Endothelial cell of hepatic sinusoid (primary cell): Measurements from ENCODE around the gene CS.
"Not testable (repeated sequence)": the region's sequence is repeated elsewhere in the genome, so short reads cannot be mapped to it uniquely, and the experiment has no call there.

Experiments used
- in situ Hi-C: cut with HindIII; loops from 2 replicates; pipeline ENCODE4 v1.10.0; 2017; ENCODE audit warnings: low sequenced_read_pairs

CS gene

GRCh38 chr12:56321610-56322009 is 21.5 kb upstream of the CS start:
- in situ Hi-C loops: not testable (repeated sequence)

DNA sequence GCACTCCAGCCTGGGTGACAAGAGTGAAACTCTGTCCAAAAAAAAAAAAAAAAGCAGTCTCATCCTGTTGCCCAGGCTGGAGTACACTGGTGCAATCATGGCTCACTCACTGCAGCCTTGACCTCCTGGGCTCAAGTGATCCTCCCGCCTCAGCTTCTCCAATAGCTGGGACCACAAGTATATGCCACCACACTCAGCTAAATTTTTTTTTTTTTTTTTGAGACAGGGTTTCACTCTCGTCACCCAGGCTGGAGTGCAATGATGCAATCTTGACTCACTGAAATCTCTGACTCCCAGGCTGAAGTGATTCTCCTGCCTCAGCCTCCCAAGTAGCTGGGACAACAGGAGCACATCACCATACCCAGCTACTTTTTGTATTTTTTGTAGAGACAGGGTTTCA is 20.9 kb upstream of the CS start:
- in situ Hi-C loops: no loop called here

DNA sequence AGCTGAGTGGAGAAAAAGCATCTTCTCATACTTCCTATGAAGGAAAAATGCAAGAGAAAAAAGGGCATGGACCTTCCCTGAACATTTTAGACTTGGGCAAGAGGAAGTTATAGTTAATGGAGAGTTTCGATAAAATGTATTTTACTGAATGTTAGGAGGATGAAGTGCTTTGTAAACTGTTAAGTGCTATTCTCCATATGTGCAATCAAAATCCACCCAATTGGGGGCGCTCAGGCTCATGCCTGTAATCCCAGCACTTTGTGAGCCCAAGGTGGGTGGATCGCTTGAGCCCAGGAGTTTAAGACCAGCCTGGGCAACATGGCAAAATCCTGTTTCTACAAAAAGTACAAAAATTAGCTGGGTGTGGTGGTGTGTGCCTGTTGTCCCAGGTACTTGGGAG is 17.5 kb upstream of the CS start:
- in situ Hi-C loops: loop anchor here (5.0 kb wide), 2 partner anchors 45 to 90 kb away; partner anchors contain the start of genes APOF and STAT2

- in situ Hi-C loops: loop anchor here (5.0 kb wide), 2 partner anchors 46 to 91 kb away; partner anchors contain the start of genes APOF and STAT2
These were observed 15.7 kb upstream of the CS start, which contains the start of gene CNPY2 for GRCh38 chr12:56315622-56316473. Gene CNPY2, minus strand, starts transcription at chr12:56315988. Its CDS starts 771 bp downstream, at chr12:56315217.

GRCh38 chr12:56315249-56315621 is 15.1 kb upstream of the CS start:
- in situ Hi-C loops: loop anchor here (5.0 kb wide), 2 partner anchors 47 to 92 kb away; partner anchors contain the start of genes APOF and STAT2

- in situ Hi-C loops: no loop called here
These were observed 10.9 kb upstream of the CS start for GRCh38 chr12:56311003-56311402.

DNA sequence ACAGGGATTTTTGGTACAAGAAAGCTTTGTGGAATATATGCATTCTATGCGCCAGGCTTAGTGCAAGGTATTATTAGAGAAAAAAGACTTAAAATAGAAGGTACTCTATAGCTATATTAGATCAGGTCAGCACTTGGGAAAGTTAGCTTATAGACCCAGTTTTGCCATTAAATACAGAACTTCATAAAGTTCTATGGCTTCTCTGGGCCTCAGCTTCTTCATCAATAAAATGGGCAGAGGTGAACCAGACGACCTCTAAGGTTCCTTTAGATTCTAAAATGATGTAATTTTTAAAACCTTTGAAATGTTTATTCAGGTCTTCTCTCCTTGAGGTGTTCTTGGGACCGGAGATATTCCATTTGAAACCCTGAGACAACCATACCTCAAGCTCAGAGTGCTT is 8.6 kb upstream of the CS start:
- in situ Hi-C loops: no loop called here

DNA sequence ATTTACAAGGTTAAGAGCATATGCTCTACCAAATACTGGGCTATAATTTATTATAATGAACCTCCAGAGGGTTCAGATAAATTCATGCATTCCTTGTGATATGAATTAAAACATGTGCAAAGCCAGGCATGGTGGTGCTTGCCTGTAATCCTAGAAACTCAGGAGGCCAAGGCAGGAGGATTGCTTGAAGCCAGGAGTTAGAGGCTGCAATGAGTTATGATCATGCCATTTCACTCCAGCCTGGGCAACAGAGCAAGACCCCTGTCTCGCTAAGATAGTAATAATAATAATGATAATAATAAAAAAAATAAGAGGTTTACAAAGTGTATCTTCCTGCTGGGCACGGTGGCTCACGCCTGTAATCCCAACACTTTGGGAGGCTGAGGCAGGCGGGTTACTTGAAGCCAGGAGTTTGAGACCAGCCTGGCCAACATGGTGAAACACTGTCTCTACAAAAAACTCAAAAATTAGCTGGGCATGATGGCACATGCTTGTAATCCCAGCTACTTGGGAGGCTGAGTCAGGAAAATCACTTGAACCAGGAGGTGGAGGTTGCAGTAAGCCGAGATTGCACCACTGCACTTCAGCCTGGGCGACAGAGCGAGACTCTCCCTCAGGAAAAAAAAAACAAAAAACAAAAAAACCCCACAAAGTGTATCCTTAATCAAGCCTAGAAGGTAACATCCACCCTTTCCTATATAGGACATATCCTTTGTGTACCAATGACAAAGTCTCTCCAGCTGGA is 7.3 kb upstream of the CS start:
- in situ Hi-C loops: no loop called here

GRCh38 chr12:56304872-56305590 is 4.9 kb upstream of the CS start:
- in situ Hi-C loops: no loop called here

- in situ Hi-C loops: no loop called here
These were observed 4.1 kb upstream of the CS start for GRCh38 chr12:56304276-56304675.

DNA sequence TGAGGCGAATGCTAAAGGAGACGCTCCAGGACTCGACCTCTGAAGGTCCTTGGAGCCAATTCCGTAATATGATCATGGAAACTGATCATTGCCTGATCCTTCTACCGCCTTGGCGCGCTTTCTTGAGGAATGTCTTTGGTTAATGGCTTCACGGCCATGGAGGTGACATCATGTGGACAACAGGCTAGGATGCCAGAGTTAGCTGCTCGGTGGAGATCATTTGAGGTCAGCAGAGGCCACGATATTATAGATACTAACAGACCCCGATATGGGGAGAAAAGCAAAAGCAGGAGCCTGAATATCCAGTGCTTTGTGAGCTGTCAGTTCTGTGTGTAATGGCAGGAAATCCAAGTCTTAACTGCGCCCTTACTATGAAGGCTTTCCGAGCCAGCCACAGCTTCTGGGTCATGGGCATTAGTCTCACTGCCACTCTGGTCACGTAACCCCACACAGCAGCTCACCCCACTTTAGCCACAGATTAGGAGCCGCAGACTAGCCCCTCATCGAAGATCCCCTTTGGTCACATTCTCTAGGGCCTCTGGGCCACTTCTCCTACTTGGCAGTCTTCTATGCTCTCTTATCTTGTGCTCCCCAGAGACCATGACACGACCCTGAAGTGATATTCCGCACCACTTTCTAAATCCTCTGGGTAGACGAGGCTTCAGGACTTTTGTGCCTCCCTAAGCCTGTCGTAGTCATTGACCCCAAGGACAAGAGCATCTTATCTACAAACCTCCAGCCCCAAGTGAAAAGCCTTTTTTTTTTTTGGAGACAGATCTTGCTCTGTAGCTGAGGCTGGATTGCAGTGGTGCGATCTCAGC is 724 bp upstream of the CS start:
- in situ Hi-C loops: no loop called here

GRCh38 chr12:56299308-56299852 is 750 bp downstream of the CS start:
- in situ Hi-C loops: no loop called here

DNA sequence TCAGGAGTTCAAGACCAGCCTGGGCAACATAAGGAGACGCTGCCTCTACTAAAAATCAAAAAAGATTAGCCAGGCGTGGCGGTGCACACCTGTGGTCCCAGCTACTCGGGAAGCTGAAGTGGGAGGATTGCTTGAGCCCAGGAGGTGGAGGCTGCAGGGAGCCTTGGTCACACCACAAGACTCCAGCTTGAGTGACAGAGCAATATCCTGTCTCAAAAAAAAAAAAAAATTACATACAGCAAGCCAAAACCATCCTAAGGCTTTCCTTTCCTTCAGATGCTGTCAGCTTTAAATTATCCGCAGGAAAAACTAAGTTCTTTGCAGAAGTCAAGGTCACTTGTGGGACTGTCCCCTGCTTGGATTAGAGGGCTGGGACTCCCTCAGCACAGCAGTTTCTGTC is 1.3 kb downstream of the CS start:
- in situ Hi-C loops: no loop called here

GRCh38 chr12:56297400-56297799 is 2.7 kb downstream of the CS start:
- in situ Hi-C loops: no loop called here

DNA sequence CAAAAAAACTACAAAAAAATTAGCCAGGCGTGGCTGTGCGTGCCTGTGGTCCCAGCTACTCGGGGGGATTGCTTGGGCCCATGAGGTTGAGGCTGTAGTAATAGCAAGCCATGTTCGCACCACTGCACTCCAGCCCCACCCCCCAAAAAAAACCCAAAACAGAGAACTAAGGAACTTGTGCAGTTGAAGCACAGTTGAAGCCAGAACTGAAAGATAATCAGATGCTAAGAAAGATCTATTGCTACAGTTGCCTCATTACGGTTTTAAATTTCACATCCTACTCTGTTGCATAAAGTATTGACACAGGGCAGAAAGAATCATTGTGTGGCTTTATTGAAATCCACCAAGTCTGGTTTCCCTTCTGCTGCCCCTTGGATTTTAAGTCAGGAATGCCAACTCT is 3.8 kb downstream of the CS start:
- in situ Hi-C loops: no loop called here

DNA sequence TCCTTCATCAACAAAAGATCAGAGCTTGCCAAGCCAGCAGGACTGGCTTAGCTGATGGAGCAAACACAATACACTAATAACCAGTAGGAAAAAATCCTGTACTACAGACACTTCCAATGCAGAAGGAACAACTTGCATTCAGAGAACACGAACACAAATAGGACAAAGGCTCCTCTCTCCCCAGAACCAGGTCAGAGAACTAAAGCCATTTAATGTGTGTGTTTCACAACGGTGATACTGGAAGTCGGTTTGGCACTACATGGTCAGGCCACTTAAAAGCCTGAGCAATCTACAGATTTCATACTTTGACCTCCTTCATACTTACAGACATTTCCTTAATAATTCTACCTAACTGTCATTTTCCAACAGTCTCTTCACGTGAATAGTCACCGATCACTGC is 6.3 kb downstream of the CS start:
- in situ Hi-C loops: no loop called here

GRCh38 chr12:56288705-56289387 is 11.3 kb downstream of the CS start:
- in situ Hi-C loops: no loop called here

- in situ Hi-C loops: no loop called here
These were observed 13.9 kb downstream of the CS start for GRCh38 chr12:56286044-56286830.

DNA sequence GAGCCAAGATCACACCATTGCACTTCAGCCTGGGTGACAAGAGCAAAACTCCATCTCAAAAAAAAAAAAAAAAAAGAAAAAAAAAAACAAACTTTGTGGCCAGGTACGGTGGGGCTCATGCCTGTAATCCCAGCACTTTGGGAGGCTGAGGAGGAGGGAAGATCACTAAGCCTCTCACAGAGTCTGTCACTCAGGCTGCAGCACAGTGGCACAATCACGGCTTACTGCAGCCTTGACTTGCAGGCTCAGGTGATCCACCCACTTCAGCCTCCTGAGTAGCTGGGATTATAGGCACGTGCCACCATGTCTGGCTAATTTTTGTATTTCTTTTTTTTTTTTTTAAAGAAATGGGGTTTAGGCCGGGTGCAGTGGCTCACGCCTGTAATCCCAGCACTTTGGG is 15.9 kb downstream of the CS start:
- in situ Hi-C loops: not testable (repeated sequence)
